Measurements from ENCODE around the gene PAH. TPM values are rescaled to one million over a fixed set of nuclear protein-coding genes. Genes with fewer than 3 reads are reported as not detected.

The PAH gene
- total RNA-seq, 1 experiment from 2014 or later, result not detected

DNA sequence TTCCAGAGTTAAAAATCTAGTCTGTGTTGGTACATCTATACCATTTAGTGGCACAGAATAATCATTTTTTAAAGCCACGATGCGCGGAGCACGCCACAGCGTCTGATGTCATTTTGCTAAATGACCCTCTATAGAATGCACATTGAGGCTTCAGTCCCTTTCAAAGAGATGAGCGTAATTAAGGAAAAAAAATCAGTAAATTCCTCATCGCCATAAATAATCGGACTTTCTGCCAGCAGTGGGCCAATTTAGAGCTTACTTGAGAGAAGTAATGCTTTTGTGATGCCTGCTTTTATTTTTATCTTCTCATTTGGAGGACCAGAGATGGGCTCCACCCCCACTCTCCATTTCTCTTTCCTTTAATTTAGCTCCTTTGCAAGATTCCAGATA, 44.4 kb upstream of the PAH start:
- H3K27ac Mint-ChIP-seq (ENCODE audit: low read depth, unreplicated experiment), result no peak overlapping the region
- H3K27me3 Mint-ChIP-seq (ENCODE audit: insufficient read depth, unreplicated experiment), result peaks cover 18% of the 10 kb centered on the region
- H3K4me3 Mint-ChIP-seq (ENCODE audit: unreplicated experiment), result no peak overlapping the region
- H3K4me1 Mint-ChIP-seq (ENCODE audit: insufficient read depth, unreplicated experiment), result no peaks in the 10 kb centered on the region
- ChIA-PET CTCF (interaction anchor here (0.9 to 2.2 kb wide), 2 partner anchors 12 to 567 kb away, joined by 3 to 10 read pairs; no protein-coding TSS in a partner anchor), POLR2A (no interaction called here)
- TF ChIP-seq, protein P1, sequence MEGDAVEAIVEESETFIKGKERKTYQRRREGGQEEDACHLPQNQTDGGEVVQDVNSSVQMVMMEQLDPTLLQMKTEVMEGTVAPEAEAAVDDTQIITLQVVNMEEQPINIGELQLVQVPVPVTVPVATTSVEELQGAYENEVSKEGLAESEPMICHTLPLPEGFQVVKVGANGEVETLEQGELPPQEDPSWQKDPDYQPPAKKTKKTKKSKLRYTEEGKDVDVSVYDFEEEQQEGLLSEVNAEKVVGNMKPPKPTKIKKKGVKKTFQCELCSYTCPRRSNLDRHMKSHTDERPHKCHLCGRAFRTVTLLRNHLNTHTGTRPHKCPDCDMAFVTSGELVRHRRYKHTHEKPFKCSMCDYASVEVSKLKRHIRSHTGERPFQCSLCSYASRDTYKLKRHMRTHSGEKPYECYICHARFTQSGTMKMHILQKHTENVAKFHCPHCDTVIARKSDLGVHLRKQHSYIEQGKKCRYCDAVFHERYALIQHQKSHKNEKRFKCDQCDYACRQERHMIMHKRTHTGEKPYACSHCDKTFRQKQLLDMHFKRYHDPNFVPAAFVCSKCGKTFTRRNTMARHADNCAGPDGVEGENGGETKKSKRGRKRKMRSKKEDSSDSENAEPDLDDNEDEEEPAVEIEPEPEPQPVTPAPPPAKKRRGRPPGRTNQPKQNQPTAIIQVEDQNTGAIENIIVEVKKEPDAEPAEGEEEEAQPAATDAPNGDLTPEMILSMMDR (IDR thresholded peaks at IDR 0.05; ENCODE audit: unreplicated experiment), result no peak
- H3K9me3 Mint-ChIP-seq (ENCODE audit: unreplicated experiment), result peaks cover 33% of the 10 kb centered on the region
- DNase-seq (ENCODE audit: unreplicated experiment), result no peak
- intact Hi-C loops (cut with micrococcal nuclease), result no loop called here
- BruUV-seq (replicated peaks), result no TSS peak
- H3K36me3 Mint-ChIP-seq (ENCODE audit: insufficient read depth, unreplicated experiment), result no peaks in the 10 kb centered on the region

DNA sequence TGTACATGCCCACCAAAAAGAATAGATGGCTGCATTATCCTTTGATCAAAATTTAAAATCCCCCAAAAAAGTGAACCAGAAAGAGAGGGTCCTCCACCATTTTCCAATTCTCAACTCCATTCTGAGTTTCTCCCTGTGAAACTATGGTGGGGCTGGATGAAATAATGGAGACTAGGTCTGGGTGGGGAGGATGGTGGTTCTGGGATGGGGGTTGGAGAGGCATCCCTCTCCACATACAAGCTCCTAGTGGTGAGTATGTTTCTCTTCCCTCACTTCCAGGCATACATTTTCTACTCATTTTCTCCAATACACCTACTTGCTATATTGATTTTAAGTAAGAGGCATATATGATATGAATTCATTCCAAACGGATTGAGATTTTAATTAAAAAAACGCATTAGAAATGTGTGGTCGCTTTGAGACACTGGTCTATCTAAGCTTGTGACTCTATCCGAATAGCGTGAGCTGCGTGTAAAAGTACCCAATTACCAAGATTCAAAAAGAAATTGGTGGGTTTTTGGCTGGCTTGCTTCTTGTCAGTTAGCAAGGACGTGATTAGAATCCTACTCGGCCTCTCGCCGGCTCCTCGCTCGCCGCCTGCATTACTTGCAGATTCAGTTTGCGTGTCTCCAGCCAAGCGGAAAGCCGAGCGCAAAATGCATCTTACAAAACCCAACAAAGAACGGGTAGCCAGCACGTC, 43.9 kb upstream of the PAH start:
- intact Hi-C loops (cut with micrococcal nuclease), result no loop called here
- Mint-ChIP-seq H3K36me3 (ENCODE audit: insufficient read depth, unreplicated experiment) (no peaks in the 10 kb centered on the region), H3K4me3 (ENCODE audit: unreplicated experiment) (no peak overlapping the region), H3K27me3 (ENCODE audit: insufficient read depth, unreplicated experiment) (peaks cover 14% of the 10 kb centered on the region), H3K27ac (ENCODE audit: low read depth, unreplicated experiment) (no peak overlapping the region), H3K4me1 (ENCODE audit: insufficient read depth, unreplicated experiment) (no peaks in the 10 kb centered on the region), H3K9me3 (ENCODE audit: unreplicated experiment) (peaks cover 31% of the 10 kb centered on the region)
- no peak for DNase-seq (ENCODE audit: unreplicated experiment)
- CTCF ChIA-PET, result interaction anchor here (0.6 to 2.2 kb wide), 3 partner anchors 12 to 114 kb away, joined by 3 to 10 read pairs (median 3); no protein-coding TSS in a partner anchor
- no TSS peak for BruUV-seq (replicated peaks)
- POLR2A ChIA-PET, result no interaction called here
- TF ChIP-seq, protein P1 (IDR thresholded peaks at IDR 0.05; ENCODE audit: unreplicated experiment), result no peak

DNA sequence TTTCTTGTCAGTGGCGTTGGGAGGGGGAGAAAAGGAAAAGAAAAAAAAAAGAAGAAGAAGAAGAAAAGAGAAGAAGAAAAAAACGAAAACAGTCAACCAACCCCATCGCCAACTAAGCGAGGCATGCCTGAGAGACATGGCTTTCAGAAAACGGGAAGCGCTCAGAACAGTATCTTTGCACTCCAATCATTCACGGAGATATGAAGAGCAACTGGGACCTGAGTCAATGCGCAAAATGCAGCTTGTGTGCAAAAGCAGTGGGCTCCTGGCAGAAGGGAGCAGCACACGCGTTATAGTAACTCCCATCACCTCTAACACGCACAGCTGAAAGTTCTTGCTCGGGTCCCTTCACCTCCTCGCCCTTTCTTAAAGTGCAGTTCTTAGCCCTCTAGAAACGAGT, 42.3 kb upstream of the PAH start:
- Mint-ChIP-seq H3K9me3 (ENCODE audit: unreplicated experiment) (peaks cover 18% of the 10 kb centered on the region), H3K27me3 (ENCODE audit: insufficient read depth, unreplicated experiment) (no peaks in the 10 kb centered on the region), H3K27ac (ENCODE audit: low read depth, unreplicated experiment) (no peak overlapping the region), H3K4me1 (ENCODE audit: insufficient read depth, unreplicated experiment) (no peaks in the 10 kb centered on the region), H3K36me3 (ENCODE audit: insufficient read depth, unreplicated experiment) (no peaks in the 10 kb centered on the region), H3K4me3 (ENCODE audit: unreplicated experiment) (no peak overlapping the region)
- ChIA-PET CTCF (interaction anchor here (1.2 kb wide), 1 partner anchor 589 kb away, joined by 3 read pairs; no protein-coding TSS in a partner anchor), POLR2A (no interaction called here)
- TF ChIP-seq, protein P1 (IDR thresholded peaks at IDR 0.05; ENCODE audit: unreplicated experiment), result no peak
- no TSS peak for BruUV-seq (replicated peaks)
- no peak for DNase-seq (ENCODE audit: unreplicated experiment)
- intact Hi-C loops (cut with micrococcal nuclease), result no loop called here

DNA sequence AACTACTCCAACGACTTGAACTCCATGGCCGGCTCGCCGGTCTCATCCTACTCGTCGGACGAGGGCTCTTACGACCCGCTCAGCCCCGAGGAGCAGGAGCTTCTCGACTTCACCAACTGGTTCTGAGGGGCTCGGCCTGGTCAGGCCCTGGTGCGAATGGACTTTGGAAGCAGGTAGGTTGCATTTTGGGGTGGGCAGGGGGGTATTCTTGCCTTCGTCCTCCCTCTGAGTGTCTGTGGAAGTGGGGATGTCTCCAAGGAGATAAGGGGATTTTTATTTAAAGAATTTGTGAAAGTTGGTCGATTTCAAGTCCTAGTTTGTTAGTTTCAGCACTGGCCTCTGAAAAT, 41.8 kb upstream of the PAH start:
- Mint-ChIP-seq H3K4me3 (ENCODE audit: unreplicated experiment) (no peak overlapping the region), H3K9me3 (ENCODE audit: unreplicated experiment) (peaks cover 14% of the 10 kb centered on the region), H3K4me1 (ENCODE audit: insufficient read depth, unreplicated experiment) (no peaks in the 10 kb centered on the region), H3K27ac (ENCODE audit: low read depth, unreplicated experiment) (no peak overlapping the region), H3K27me3 (ENCODE audit: insufficient read depth, unreplicated experiment) (no peaks in the 10 kb centered on the region), H3K36me3 (ENCODE audit: insufficient read depth, unreplicated experiment) (no peaks in the 10 kb centered on the region)
- ChIA-PET CTCF (interaction anchor here (1.2 kb wide), 1 partner anchor 589 kb away, joined by 3 read pairs; no protein-coding TSS in a partner anchor), POLR2A (no interaction called here)
- intact Hi-C loops (cut with micrococcal nuclease), result no loop called here
- TF ChIP-seq, protein P1 (IDR thresholded peaks at IDR 0.05; ENCODE audit: unreplicated experiment), result no peak
- no peak for DNase-seq (ENCODE audit: unreplicated experiment)
- BruUV-seq (replicated peaks), result no TSS peak
